ENCODE measurements around the gene ASPG.

ASPG gene

DNA sequence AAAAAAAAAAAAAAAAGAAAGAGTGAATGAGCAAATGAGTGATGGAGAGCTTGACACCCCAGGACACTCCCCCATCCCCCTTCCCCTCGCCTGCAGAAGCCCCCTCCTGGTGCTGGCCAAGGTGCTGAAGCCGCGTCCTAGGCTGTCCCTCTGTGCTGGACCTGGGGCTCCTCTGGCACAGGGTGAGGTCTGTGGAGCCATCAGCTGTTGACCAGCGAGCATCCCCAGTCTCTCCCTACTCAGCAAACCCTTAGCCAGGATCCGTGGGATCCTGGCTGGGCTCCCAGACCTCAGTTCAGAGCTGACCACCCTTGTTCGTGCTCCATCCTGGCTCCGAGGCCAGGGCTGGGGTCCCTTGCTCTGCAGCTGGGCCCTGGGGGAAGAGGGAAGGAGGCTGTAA is 47.5 kb downstream of the ASPG start:
- Histone ChIP-seq H3K4me2 (ENCODE audit: low read length) (no peak overlapping the region), H3K9me3 (ENCODE audit: control insufficient read depth, insufficient read depth, low read length) (peaks cover 11% of the 10 kb centered on the region; the same call in 1 of the 2 replicates), H3K36me3 (ENCODE audit: control insufficient read depth, low read length) (no peaks in the 10 kb centered on the region), H4K20me1 (ENCODE audit: control insufficient read depth, insufficient read depth, low read depth, low read length) (no peaks in the 10 kb centered on the region), H3K79me2 (ENCODE audit: control insufficient read depth, low read length) (no peaks in the 10 kb centered on the region), H3K27me3 (ENCODE audit: control insufficient read depth, low read length) (no peaks in the 10 kb centered on the region), H3K9me2 (replicated peaks; ENCODE audit: control insufficient read depth, low read length) (no peaks in the 10 kb centered on the region), H3K27ac (ENCODE audit: low read depth, low read length) (no peak overlapping the region), H3K4me1 (ENCODE audit: control insufficient read depth, low read length) (no peaks in the 10 kb centered on the region), H3F3A (ENCODE audit: control insufficient read depth, insufficient read depth) (no peaks in the 10 kb centered on the region), H3K4me3 (ENCODE audit: low read length) (no peak overlapping the region)
- TF ChIP-seq, protein P1, sequence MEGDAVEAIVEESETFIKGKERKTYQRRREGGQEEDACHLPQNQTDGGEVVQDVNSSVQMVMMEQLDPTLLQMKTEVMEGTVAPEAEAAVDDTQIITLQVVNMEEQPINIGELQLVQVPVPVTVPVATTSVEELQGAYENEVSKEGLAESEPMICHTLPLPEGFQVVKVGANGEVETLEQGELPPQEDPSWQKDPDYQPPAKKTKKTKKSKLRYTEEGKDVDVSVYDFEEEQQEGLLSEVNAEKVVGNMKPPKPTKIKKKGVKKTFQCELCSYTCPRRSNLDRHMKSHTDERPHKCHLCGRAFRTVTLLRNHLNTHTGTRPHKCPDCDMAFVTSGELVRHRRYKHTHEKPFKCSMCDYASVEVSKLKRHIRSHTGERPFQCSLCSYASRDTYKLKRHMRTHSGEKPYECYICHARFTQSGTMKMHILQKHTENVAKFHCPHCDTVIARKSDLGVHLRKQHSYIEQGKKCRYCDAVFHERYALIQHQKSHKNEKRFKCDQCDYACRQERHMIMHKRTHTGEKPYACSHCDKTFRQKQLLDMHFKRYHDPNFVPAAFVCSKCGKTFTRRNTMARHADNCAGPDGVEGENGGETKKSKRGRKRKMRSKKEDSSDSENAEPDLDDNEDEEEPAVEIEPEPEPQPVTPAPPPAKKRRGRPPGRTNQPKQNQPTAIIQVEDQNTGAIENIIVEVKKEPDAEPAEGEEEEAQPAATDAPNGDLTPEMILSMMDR (IDR thresholded peaks at IDR 0.05; ENCODE audit: low read depth, low read length, poor library complexity, severe bottlenecking), result no peak
- TF ChIP-seq EZH2phosphoT487 (IDR thresholded peaks at IDR 0.05; ENCODE audit: borderline replicate concordance, low read length), result no peak

DNA sequence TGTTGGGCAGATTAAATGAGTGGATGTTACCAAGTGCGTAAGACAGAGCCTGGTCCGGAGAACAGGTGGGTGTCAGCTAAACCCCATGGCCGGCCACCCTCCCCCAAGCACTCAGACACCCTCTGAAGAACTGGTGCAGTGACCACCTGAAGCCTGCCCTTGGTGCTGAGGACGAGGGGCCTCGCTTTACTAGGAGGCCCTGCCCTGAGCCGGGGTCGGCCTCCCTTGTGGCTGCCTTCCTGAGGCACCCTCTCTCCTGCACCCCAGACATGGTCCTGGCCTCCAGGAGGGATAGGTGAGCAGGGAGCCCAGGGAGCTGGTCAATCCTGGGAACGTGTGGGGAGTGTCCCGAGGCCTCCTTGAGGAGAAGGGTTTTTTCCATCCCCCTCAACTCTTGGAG is 48.0 kb downstream of the ASPG start:
- H3K27me3 ChIP-seq (ENCODE audit: control insufficient read depth, low read length), result no peaks in the 10 kb centered on the region
- no peaks in the 10 kb centered on the region for H3F3A ChIP-seq (ENCODE audit: control insufficient read depth, insufficient read depth)
- H3K4me3 ChIP-seq (ENCODE audit: low read length), result no peak overlapping the region
- no peaks in the 10 kb centered on the region for H3K4me1 ChIP-seq (ENCODE audit: control insufficient read depth, low read length)
- H3K4me2 ChIP-seq (ENCODE audit: low read length), result no peak overlapping the region
- no peaks in the 10 kb centered on the region for H3K36me3 ChIP-seq (ENCODE audit: control insufficient read depth, low read length)
- no peaks in the 10 kb centered on the region for H3K9me2 ChIP-seq (replicated peaks; ENCODE audit: control insufficient read depth, low read length)
- no peaks in the 10 kb centered on the region for H3K79me2 ChIP-seq (ENCODE audit: control insufficient read depth, low read length)
- TF ChIP-seq EZH2phosphoT487 (IDR thresholded peaks at IDR 0.05; ENCODE audit: borderline replicate concordance, low read length), result no peak
- TF ChIP-seq, protein P1 (IDR thresholded peaks at IDR 0.05; ENCODE audit: low read depth, low read length, poor library complexity, severe bottlenecking), result no peak
- no peaks in the 10 kb centered on the region for H4K20me1 ChIP-seq (ENCODE audit: control insufficient read depth, insufficient read depth, low read depth, low read length)
- H3K27ac ChIP-seq (ENCODE audit: low read depth, low read length), result no peak overlapping the region
- peaks cover 11% of the 10 kb centered on the region; the same call in 1 of the 2 replicates for H3K9me3 ChIP-seq (ENCODE audit: control insufficient read depth, insufficient read depth, low read length)

DNA sequence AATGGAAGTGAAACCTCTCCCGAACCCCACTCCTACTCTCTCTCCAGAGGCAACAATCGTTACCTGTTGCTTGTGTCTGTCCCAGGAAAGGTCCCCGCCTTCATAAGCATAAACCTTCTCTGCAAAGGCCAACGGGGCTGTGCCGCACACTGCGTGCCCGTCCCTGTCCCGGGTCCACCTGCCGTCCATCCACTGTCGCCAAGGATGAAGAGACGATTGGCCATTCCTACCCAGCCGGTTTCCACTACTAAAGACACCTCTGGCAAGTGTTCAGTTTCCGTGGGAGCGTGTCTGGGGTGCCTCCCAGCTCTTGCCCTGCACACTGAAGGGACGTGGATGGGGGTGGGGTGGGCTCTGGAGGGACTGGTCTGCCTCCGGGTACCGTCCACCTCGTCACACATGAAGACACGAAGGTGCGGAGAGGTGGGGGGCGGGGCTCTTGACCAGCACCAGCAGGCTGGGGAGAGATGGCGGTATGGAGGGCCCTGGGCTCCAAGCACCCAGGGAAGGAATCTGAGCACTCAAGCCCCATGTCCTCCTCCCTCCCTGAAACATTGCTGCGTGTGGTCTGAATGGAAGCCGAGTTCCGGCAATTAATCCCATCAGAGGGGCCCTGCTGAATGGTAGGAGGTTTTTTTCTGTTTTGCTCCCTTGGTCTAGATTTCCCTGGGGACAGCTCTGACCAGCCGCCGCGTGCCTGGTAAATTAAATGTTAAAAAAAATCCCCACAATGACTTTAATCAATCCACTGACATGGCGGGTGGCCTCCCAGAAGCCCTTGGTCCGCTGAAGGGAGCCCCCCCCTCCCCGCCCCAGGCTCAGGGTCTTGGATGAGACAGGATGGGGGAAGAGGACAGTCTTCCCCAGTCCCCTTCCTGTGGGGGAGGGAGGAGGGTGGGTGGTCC is 48.8 kb downstream of the ASPG start:
- no peaks in the 10 kb centered on the region for H3K9me2 ChIP-seq (replicated peaks; ENCODE audit: control insufficient read depth, low read length)
- no peaks in the 10 kb centered on the region for H3K36me3 ChIP-seq (ENCODE audit: control insufficient read depth, low read length)
- H3K27me3 ChIP-seq (ENCODE audit: control insufficient read depth, low read length), result no peaks in the 10 kb centered on the region
- H3K4me1 ChIP-seq (ENCODE audit: control insufficient read depth, low read length), result no peaks in the 10 kb centered on the region
- H3K27ac ChIP-seq (ENCODE audit: low read depth, low read length), result no peak overlapping the region
- H3F3A ChIP-seq (ENCODE audit: control insufficient read depth, insufficient read depth), result no peaks in the 10 kb centered on the region
- no peak overlapping the region for H3K4me3 ChIP-seq (ENCODE audit: low read length)
- peaks cover 10% of the 10 kb centered on the region; the same call in 1 of the 2 replicates for H3K9me3 ChIP-seq (ENCODE audit: control insufficient read depth, insufficient read depth, low read length)
- no peaks in the 10 kb centered on the region for H3K79me2 ChIP-seq (ENCODE audit: control insufficient read depth, low read length)
- TF ChIP-seq, protein P1 (IDR thresholded peaks at IDR 0.05; ENCODE audit: low read depth, low read length, poor library complexity, severe bottlenecking), result no peak
- TF ChIP-seq EZH2phosphoT487 (IDR thresholded peaks at IDR 0.05; ENCODE audit: borderline replicate concordance, low read length), result no peak
- H3K4me2 ChIP-seq (ENCODE audit: low read length), result no peak overlapping the region
- H4K20me1 ChIP-seq (ENCODE audit: control insufficient read depth, insufficient read depth, low read depth, low read length), result no peaks in the 10 kb centered on the region

All from DOHH2 (cell line).